DND-41 (cell line): ENCODE measurements around the gene UGT1A5.

Source experiments
- ATAC-seq: fragments of 200-7000 bp; cut with Tn5 transposase; 3 replicates; pipeline ENCODE4 v1.9.1; 2021; ENCODE audit warnings: low read depth; ENCODE audit not compliant: insufficient read depth
- DNase-seq: peaks from one replicate; pipeline ENCODE4 v3.0.0-alpha.2; 2020
- H2AFZ ChIP-seq: 2 replicates; pipeline ENCODE4 v1.6.0; 2012; ENCODE audit warnings: low read depth, low read length
- H3K27ac ChIP-seq: 2 replicates; pipeline ENCODE4 v1.5.1; 2012; ENCODE audit warnings: low read length, inconsistent platforms
- H3K27me3 ChIP-seq: fragments of 200-600 bp; sonication (generic); 2 replicates; pipeline ENCODE4 v1.6.0; 2012; ENCODE audit warnings: low read length, mild to moderate bottlenecking, inconsistent platforms; ENCODE audit not compliant: insufficient read depth, poor library complexity
- H3K36me3 ChIP-seq: 2 replicates; pipeline ENCODE4 v1.5.1; 2012; ENCODE audit warnings: low read length, inconsistent platforms; ENCODE audit not compliant: insufficient read depth
- H3K4me1 ChIP-seq: 2 replicates; pipeline ENCODE4 v1.5.1; 2012; ENCODE audit warnings: mild to moderate bottlenecking, low read length; ENCODE audit not compliant: insufficient read depth
- H3K4me2 ChIP-seq: 2 replicates; pipeline ENCODE4 v1.6.0; 2012; ENCODE audit warnings: mild to moderate bottlenecking, moderate library complexity, low read length, inconsistent platforms; ENCODE audit not compliant: insufficient read depth
- H3K4me3 ChIP-seq, 2 experiments: fragments of 200-600 bp in 1 of 2; shearing (Covaris generic) in 1 of 2; 2 replicates each; pipeline ENCODE4 v1.5.1; 2012 to 2016; ENCODE audit warnings: inconsistent platforms in 2 of 2, low read length in 2 of 2, mild to moderate bottlenecking in 2 of 2, low read depth in 1 of 2, moderate library complexity in 1 of 2
- H3K79me2 ChIP-seq: 2 replicates; pipeline ENCODE4 v1.6.0; 2012; ENCODE audit warnings: low read length, inconsistent platforms; ENCODE audit not compliant: insufficient read depth
- H3K9ac ChIP-seq: 2 replicates; pipeline ENCODE4 v1.6.0; 2012; ENCODE audit warnings: low read depth, mild to moderate bottlenecking, inconsistent platforms, low read length, moderate library complexity
- H3K9me3 ChIP-seq: 2 replicates; pipeline ENCODE4 v1.5.1; 2012; ENCODE audit warnings: low read length, moderate library complexity, mild to moderate bottlenecking, inconsistent platforms; ENCODE audit not compliant: insufficient read depth, severe bottlenecking
- H4K20me1 ChIP-seq: 2 replicates; pipeline ENCODE4 v1.6.0; 2012; ENCODE audit warnings: low read length; ENCODE audit not compliant: insufficient read depth
- EZH2 ChIP-seq: IDR thresholded peaks from 3 replicates; pipeline ENCODE4 v1.6.1; 2012; ENCODE audit warnings: borderline replicate concordance, low read depth, mild to moderate bottlenecking, moderate library complexity, low read length, inconsistent platforms; ENCODE audit not compliant: severe bottlenecking
- TF ChIP-seq, protein P1 (sequence below): IDR thresholded peaks from 2 replicates; pipeline ENCODE4 v1.5.1; 2012; ENCODE audit warnings: borderline replicate concordance, low read length, moderate library complexity, mild to moderate bottlenecking; ENCODE audit not compliant: poor library complexity, severe bottlenecking; ENCODE audit errors: extremely low read depth

The UGT1A5 gene

DNA sequence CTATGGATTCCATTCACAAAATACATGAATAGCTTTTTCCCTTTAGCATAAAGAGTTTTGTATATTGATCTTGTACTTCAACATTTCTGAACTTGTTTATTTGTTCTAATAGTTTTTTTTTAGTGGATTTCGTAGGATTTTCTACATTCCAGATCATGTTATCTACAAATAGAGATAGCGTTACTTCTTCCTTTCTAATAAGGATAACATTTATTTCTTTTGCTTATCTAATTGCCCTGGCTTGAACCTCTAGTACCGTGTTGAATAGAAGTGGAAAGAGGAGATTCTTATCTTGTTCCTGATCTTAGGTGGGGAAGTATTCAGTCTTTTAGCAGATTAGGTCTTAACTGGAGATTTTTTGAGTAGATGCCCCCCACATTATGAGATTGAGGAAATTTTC lies 10.5 kb upstream of the UGT1A5 start:
- no peak for TF ChIP-seq EZH2
- TF ChIP-seq, protein P1, sequence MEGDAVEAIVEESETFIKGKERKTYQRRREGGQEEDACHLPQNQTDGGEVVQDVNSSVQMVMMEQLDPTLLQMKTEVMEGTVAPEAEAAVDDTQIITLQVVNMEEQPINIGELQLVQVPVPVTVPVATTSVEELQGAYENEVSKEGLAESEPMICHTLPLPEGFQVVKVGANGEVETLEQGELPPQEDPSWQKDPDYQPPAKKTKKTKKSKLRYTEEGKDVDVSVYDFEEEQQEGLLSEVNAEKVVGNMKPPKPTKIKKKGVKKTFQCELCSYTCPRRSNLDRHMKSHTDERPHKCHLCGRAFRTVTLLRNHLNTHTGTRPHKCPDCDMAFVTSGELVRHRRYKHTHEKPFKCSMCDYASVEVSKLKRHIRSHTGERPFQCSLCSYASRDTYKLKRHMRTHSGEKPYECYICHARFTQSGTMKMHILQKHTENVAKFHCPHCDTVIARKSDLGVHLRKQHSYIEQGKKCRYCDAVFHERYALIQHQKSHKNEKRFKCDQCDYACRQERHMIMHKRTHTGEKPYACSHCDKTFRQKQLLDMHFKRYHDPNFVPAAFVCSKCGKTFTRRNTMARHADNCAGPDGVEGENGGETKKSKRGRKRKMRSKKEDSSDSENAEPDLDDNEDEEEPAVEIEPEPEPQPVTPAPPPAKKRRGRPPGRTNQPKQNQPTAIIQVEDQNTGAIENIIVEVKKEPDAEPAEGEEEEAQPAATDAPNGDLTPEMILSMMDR = no peak
- H3K4me2 ChIP-seq = no peak overlapping the region
- H3K4me3 ChIP-seq = no peak overlapping the region
- no peaks in the 10 kb centered on the region for H3K36me3 ChIP-seq
- H3K27me3 ChIP-seq = peaks cover 12% of the 10 kb centered on the region
- ATAC-seq (no peak), DNase-seq (no peak)
- no peaks in the 10 kb centered on the region for H3K79me2 ChIP-seq
- no peaks in the 10 kb centered on the region for H3K4me1 ChIP-seq
- no peaks in the 10 kb centered on the region for H3K9me3 ChIP-seq
- H4K20me1 ChIP-seq = no peaks in the 10 kb centered on the region
- H3K27ac ChIP-seq = no peak overlapping the region
- no peak overlapping the region for H3K9ac ChIP-seq
- no peak overlapping the region for H2AFZ ChIP-seq

DNA sequence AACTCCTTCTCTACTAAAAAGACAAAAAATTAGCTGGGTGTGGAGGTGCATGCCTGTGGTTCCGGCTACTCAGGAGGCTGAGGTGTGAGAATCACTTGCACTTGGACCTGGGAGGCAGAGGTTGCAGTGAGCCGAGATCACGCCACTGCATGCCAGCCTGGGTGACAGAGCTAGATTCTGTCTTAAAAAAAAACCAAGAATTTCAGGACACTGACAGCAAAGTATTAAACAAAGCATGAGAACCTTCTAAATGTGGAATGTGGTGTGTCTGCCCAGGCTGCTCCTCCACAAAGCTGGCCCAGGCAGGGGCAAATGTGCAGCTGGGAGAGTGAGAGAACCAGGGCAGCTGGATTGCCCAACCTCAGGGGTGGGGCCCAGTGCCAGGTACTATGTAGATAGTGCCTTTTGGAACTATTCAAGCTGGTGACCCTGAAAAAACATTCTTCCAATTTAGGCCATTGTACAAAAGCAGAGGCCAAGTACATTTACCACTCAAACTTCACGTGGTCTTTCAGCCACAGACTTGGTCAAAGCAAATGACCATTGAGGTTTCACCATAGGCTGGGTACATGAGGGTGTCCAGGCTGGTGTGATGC lies 6.7 kb upstream of the UGT1A5 start:
- Histone ChIP-seq H3K4me1 (no peaks in the 10 kb centered on the region), H2AFZ (no peak overlapping the region), H3K27ac (no peak overlapping the region), H3K27me3 (peaks cover 6% of the 10 kb centered on the region), H3K36me3 (no peaks in the 10 kb centered on the region), H3K4me2 (no peak overlapping the region), H3K9ac (no peak overlapping the region), H3K79me2 (no peaks in the 10 kb centered on the region), H4K20me1 (no peaks in the 10 kb centered on the region), H3K9me3 (no peaks in the 10 kb centered on the region), H3K4me3 (no peak overlapping the region)
- TF ChIP-seq, protein P1 = no peak
- no peak for TF ChIP-seq EZH2
- no peak for ATAC-seq
- no peak for DNase-seq

DNA sequence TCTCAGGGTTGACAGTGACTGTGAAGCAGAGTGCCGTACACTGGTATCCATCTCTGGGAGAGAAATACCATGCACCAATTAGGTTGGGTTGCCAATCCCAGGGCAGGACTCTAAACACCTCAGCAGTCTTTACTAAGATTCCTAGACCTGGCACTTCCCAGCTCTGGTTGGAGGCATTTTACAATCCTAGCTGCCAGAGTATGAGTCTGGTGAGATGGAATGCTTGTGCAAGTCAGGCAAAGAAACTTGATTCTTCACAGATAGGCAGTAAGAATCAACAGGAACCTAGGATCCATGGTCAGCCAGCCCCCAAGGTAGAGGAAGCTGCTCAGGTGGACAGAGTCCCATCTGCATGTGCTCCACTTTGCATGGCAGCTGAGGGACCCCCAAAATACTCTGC lies 6.0 kb upstream of the UGT1A5 start:
- no peak overlapping the region for H3K27ac ChIP-seq
- H3K9me3 ChIP-seq = no peaks in the 10 kb centered on the region
- no peaks in the 10 kb centered on the region for H3K36me3 ChIP-seq
- DNase-seq = no peak
- H2AFZ ChIP-seq = no peak overlapping the region
- H3K79me2 ChIP-seq = no peaks in the 10 kb centered on the region
- H4K20me1 ChIP-seq = no peaks in the 10 kb centered on the region
- peaks cover 6% of the 10 kb centered on the region for H3K27me3 ChIP-seq
- H3K4me2 ChIP-seq = no peak overlapping the region
- no peak for ATAC-seq
- H3K4me1 ChIP-seq = no peaks in the 10 kb centered on the region
- H3K4me3 ChIP-seq = no peak overlapping the region
- TF ChIP-seq, protein P1 = no peak
- TF ChIP-seq EZH2 = no peak
- H3K9ac ChIP-seq = no peak overlapping the region
